ENCODE data around the gene FRAS1.
"Not testable (repeated sequence)": the region's sequence is repeated elsewhere in the genome, so short reads cannot be mapped to it uniquely, and the experiment has no call there.

The FRAS1 gene

DNA sequence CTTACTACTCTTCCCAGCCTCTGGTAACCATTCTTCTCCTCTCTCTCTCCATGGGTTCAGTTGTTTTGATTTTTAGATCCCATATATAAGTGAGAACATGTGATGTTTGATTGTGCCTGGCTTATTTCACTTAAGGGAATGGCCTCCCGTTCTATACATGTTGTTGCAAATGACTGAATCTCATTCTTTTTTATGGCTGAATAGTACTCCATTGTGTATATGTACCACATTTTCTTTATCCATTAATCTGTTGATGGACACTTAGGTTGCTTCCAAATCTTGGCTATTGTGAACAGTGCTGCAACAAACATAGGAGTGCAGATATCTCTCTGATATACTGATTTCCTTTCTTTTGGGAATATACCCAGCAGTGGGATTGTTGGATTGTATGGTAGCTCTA, 410.1 kb downstream of the FRAS1 start:
- DNase-seq: not testable (repeated sequence)

DNA sequence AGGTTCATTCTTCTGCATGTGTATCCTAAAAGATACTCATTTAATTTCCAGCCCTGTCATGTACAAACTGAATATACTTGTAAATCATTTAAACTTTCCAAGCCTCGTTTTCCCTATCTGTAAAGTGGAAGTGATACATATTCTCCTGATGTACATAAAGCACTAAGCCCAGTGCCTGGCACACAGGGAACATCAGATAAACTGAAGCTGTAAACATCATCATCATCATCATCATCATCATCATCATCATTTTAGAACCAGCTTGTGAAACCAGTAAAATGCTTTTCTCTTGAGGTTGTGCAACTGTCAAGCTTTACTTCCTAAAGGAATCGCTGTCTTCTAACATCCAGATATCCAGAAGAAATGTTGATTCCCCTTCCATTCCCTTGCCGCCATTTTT, 411.1 kb downstream of the FRAS1 start:
- DNase-seq: no peak

DNA sequence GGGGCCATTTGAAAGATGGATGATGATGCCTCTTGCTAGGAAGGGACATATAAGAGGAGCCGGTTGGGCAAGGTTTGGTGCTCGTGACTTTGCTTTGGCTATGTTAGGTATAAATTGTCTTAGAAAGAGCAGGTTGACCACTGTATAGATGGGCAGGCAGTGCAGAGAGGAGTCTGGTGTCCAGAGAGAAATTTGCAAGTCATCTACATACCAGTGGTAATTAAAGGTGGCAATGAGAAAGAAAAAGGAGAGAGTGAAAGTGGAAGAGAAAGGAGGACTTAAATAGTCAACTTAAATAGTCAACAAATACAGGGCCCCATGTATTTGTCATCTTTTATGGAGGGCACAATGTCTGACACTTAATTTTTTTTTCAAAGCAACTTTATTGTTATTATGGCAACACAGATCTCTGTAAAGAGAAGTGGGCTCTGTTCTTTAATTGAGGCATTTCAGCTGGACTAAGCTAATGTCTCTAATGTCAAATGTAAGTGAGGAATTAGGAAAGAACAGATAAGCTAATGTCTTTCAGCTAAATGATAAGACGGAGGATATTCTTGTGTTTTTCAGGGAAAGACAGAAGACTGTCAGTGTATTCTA, 419.1 kb downstream of the FRAS1 start:
- DNase-seq: no peak

DNA sequence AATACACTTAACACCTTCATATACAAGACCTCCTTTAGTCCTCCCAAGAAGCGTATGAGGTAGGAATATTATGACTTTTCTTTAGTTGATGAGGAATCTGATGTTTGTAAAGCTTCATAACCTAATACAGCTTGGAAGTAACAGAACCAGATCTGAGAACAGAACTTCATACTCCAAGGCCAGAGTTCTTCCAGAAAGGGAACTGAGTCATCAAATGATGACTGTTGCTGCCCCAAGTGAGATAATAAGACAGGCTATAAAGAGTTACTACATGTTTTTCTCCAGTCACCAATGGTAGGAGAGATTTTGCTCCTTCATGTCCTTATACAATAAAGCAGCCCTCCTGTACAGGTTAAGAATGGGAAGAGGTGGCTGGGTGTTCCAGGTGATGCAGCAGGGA, 420.2 kb downstream of the FRAS1 start:
- no peak for DNase-seq

DNA sequence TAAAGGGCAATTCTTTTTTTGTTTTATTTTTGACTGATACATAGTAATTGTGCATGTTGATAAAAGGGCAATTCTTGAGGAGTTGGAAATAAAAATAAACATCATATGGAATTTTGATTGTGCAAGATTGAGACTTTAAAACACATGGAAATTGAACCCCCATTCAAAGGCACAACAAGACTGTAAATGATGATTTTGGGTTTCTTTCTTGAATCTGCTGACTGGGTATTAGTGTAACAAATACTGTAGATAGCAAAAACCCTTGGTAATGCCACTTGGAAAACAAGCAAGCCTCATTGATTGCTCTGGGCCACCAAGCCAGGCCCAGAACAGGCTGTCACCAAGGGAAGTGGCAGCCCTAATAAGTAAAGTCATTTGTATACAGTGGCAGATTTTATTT, 421.4 kb downstream of the FRAS1 start:
- DNase-seq: no peak

DNA sequence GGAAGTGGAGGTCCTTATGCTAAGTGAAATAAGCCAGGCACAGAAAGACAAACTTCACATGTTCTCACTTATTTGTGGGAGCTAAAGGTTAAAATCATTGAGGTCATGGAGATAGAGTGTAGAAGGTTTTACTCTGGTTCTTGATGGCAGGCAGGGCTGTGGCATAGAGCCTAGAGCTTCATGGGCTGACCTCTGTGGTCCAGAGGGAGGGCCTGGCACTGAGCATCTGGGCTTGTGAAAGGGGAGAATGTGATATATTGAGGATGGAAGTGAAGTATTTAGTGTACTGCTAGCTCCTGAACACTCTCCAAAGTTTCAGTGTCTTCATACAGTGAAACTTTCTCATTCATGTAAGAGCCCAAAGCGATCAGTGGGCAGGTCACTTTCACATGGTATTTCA, 423.2 kb downstream of the FRAS1 start:
- DNase-seq: no peak

DNA sequence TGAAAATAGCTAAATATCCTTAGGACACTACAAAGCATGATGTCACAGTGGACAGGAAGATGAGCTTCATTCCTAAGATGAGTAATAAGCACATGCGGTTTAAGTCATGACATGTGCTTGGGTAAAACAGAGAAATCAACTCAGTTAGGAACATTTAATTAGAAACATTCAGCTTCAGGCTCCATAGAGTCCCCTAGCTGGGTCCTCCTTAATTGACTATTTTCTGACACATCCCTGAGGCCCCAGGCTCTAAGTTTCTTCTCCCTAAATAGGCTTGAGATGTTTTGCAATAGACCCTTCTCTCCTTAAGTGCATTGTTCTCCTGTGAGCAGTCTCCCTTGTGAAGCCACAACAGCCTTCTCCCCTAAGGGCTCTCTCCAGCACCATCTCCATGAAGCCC, 424.1 kb downstream of the FRAS1 start:
- no peak for DNase-seq

DNA sequence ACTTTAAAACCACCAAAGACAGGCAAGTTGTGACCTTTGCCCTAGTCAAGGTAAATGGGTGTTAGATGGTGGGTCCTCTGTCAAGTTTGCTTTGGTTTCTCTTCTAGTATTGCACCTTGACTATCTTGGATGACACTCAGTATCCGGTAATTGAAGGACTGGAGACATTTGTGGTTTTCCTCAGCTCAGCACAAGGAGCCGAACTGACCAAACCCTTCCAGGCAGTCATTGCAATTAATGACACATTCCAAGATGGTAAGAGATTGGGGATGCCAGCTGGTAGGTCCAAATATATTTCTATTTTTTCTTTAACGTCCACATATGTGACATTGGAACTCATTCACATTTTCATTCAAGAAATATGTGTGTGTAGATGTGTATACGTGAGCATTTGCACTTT, 425.2 kb downstream of the FRAS1 start:
- DNase-seq: no peak

DNA sequence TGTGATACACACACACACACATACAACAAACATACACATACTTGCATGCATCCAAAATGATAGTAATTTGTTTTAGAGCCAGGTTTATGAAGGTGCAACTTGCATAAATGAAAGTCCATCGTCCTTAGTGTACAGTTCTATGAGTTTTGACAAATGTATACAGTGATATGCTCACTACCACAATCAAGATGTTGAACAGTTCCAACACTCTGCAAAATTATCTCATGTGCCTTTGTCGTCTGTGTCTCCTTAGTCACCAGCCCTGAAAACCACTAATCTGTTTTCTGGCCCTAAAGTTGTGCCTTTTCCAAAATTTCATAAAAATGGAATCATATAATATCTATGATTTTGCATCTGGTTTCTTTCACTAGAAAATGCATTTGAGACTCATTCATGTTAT, 426.7 kb downstream of the FRAS1 start:
- DNase-seq: no peak

DNA sequence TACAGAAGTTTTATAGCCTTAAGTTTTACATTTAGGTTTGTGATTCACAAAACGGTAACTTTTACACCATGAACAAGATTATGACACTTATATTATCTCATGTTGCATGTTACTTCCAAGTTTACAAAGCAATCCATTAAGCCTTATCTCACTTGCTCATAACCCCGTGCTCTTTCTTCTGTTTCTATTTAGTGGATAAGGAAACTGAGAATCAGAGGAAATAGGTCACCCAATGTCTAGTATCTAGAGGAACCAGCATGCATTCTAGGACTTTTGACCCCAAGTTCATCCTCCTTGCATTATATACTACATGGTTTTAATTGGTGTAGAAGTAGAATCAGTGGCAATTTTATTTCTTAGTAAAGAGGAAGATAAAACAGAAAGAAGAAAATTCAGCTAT, 427.5 kb downstream of the FRAS1 start:
- DNase-seq: no peak

DNA sequence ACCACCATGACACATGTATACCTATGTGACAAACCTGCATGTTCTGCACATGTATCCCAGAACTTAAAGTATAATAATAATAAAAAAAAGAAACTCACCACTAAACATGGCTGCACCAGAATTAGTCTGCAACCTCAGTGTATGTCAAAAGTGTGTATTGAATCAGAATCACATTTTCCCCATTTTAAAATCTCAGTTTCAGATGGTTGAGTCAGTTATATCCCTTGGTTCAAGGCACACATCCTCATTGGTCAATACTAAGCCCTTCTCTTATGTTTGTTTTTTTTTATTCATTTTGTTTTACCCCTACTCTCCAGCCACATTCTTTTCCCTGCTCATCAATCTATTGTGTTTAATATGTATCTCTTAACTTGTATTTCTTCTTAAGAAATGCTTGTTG, 436.6 kb downstream of the FRAS1 start:
- no peak for DNase-seq

DNA sequence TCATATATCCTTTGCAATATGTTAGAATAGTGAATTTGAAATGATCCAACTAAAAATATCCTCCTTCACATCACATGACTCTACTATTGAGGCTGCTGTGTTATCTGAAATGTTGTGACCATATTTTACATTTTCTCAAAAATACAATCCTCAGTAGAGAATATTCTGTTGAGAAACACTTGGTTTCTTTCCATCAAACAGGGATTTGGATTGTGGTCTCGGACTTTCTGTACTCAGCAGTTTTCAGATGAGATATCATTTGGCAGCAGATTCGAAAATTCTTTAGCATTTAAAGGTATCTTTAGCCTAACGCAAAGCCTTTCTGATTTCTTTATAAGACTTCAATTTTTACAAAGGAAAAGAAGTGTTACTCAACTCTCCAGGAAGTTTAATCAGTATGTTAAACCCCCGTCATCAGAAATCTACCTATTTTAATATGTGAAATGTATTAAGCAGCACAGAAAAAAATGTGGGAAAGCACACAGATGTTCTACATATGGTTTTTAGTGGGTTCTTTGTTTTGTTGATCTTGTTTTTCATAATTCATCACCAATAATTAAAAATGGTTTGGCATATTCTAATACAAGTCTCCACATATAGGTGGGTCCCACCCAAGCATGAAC, 439.0 kb downstream of the FRAS1 start:
- DNase-seq: no peak

DNA sequence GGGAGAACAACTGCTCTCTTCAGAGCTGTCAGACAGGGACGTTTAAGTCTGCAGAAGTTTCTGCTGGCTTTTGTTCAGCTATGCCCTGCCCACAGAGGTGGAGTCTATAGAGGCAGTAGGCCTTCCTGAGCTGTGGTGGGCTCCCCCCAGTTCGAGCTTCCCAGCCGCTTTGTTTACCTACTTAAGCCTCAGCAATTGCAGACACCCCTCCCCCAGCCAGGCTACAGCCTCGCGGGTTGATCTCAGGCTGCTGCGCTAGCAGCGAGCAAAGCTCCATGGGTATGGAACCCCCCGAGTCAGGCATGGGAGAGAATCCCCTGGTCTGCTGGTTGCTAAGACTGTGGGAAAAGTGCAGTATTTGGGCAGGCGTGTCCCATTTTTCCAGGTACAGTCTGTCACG, 449.1 kb downstream of the FRAS1 start:
- DNase-seq: not testable (repeated sequence)

DNA sequence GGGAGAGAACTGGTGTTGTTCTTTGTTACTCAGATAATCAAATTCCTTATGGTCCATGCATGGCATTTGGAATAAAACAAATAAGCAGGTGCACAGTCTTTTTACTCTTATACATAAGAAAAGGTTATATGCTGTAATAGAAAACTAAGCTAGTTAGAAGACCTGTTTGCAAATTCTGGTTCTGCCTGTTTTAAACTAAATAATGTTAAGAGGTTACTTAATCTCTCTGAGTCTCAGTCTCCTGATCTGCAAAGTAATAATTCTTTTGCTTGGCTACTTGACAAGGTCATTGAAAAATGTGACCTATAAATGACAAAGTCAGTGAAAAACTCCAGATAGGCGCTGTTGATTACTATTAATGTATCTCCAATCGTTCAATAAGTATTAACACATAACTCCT, 451.9 kb downstream of the FRAS1 start:
- no peak for DNase-seq

DNA sequence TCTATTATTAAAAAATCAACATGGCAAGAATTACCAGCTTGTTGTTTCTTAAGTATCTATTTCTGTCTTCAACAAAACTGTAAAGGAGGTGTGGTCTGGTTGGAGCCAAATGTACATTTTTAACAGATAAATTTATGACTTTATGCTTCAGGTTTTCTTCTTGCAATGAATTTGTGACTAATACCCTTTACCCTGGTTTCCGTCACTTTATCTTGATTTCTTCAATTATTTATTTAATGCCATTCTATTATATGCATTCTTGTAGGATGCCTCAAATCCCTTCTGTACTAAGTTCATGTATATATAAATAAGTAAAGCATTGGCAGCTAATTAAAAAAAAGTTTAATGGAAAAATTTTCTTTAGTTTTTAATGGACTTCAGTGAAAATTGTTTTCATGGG, 453.0 kb downstream of the FRAS1 start:
- no peak for DNase-seq

DNA sequence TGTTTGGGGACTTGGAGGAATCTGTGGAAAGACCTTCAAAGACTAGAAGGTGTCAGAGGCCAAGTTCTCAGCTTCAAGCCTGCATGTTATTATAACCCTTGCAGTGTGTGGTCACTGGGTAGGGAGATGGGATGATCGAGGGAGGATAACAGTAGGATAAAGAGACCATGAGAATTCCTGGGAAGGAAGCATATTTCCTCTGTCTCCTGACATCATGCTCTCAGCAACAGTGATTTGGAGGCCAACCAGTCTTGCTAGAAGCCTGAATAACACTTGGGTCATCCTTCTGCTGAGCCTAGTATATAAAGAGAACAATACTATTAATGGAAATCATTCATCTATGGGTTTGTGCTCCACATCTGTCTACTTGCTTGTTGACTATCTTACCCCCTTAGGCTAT, 453.6 kb downstream of the FRAS1 start:
- DNase-seq: no peak

DNA sequence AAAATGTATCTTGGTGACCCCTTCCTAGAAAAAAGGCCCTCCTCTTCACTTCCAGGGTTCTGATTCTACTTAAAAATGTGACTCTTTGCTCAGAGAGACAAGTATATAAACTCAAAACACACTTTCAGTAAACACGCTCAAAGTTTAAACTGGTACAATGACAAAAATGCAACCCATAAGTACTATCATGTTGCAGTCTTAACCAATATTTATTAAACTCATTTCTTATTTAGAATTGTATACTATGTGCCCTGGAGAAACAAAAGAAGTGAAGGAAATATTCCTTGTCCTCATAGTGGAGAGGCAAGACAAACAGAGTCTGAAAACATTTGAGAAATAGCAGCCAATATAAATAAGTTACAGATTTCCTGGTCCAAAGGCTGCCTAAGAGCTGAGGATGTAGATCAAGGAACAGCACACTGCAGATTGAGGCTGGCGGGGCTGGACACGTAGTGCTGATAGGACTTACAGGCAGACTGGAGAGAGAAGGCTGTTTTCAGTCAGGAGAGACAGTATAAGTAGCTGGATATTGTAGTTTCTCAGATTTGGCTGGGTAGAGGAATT, 455.3 kb downstream of the FRAS1 start:
- DNase-seq: no peak

DNA sequence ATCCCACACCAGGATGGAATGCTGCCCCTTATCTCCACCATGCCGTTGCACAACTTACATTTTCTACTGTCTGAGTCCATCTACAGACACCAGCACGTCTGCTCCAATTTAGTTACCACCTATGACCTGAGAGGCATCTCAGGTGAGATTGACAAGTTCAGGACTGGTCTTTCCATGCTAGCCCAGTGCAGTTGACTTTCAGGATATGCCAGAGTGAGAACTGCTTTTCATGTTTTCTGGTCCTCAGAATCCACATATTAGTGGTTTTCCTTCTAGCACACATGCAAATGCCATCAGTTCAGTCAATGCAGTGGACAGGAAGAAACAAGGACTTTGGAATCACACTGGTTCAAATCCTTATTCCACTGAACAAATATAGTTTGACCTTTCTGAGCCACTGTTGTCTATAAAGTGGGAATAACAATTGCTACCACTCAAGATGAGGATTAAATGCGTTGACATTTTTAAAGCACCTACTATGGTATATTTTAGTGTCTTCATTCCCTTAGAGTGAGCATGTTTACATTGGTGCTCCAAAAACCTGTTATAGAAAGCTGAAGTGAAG, 456.4 kb downstream of the FRAS1 start:
- no peak for DNase-seq

DNA sequence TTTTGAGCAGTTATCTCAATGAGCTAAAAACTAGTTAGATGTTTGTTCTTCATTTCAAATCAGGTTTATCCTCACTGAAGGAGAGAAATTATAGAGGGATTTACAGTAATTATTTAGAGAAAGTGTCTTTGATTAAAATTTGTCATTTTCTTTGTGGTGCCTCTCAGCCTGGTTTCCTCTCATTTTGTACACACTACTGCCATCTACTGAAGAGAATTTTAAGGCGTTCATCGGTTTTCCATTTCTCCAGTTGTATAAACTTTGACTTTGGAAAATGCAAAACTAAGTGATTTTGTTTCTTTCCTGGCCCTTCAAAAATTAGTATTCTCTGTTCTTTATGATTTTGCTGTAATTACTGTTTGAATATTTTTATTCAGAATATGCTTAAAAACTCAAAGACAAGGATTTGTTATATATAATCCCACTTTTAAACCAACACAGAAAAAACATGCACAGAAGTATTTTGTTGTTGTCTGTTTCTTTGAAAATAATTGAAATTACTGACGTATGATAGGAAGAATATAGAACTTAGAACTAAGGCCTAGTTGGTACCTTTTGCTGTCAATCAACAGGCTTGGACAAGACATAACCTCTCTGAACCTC, 460.0 kb downstream of the FRAS1 start:
- no peak for DNase-seq

DNA sequence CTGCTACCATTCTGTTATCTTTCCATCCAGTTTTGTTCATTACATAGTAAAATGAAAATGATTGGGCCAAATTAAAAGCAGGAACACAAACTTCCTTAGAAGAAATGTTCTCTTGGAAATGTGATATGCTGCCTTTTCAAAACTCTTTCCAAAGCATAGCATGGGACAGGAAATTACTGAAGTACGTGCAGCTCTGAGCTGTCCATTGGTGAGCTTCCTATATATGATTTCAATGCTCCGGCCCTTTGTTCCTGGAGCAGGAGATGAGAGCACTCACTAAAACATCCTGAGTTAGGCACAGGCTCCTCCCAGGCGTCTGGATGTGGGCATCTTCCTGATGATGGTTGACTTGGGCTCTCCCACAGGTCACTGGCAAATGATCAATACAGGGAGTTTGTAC, 461.4 kb downstream of the FRAS1 start:
- no peak for DNase-seq

DNA sequence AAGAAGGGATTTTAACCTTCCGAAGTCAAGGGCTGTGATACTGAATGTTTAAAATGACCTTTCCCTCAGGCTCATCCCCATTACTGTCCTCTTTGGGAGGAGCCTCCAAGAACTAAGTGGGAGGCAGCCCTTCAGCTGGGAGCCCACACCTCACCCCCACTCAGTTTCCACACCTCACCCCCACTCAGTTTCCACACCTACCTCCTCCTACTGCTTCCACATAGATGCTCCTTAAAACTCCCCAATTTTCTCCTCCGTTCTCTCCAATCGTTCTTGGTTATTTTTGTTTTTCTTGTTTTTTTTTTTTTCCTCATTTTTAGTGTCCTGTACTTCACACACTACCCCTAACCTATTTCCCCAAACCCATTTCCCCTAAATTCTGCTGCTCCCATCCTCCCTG, 462.8 kb downstream of the FRAS1 start:
- DNase-seq: no peak

DNA sequence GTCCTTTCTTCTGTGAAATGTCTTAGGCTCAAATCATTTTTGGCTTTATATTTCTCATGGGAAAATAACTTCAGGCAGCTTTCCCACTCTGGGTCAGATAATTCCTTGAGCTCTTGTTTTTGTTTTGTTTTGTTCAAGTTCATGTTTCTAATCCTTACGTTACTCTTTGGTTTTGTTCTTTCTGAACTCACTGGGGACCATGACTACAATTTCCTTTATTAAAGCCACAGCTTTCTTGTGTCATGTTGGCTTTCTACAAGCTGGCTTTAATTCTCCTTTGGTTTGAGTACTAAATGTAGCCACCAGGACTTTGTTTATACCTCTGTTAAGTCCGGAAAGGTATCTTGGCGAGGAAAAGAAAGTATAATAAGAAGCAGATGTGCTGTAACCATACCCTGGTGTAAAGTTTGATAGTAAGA, 463.7 kb downstream of the FRAS1 start:
- no peak for DNase-seq

DNA sequence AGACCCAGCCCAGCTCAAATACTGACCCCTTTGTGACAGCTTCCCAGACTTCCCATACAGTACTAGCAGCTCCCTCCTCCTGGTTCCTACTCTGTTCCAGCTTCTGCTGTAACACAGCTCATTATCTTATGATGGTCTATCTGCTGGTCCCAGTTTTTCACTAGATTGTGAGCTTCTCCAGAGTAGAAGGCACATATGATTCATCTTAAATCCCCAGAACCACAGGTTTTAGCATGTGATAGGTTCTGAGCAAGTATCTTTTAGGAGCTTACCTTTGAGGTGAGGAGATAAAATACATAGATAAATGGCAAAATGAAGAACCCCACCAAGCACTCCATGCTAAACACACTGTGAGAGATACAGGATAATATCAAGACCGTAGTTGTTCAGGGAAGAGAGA, 466.9 kb downstream of the FRAS1 start:
- DNase-seq: no peak

DNA sequence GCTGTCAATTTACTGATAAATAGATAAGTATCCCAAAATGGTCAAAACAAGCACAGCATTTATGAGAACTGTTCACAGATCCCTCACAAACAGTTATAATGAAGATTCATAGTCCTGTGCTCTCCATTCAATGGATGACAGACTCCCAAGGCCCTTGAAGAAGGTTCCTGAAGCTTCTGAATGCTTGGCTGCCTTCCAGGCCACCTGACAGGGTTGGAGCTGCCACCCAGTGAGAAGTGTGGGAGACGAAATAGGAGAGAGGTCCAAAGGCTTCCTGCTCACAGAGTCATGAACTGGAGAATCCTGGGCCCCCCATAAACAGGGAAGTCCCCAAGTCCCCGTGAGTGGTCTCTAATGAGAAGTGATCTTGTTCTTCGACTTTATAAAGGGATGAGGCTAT, 468.4 kb downstream of the FRAS1 start:
- no peak for DNase-seq

Data from activated CD8-positive, alpha-beta memory T cell treated with anti-CD3 and anti-CD28 coated beads, Interleukin-2, amount 50 U/mL, for 48 hours (primary cell).